SK-N-SH treated with all-trans-retinoic acid at 6 μM for 48 hours (cell line): ENCODE results near the gene CENPP.

Experiments used
- SNAI2 ChIP-seq: fragments of 250-450 bp; sonication (Bioruptor Pico); IDR thresholded peaks from 2 replicates; pipeline ENCODE4 v1.5.0; 2020; ENCODE audit warnings: mild to moderate bottlenecking, moderate library complexity
- ZFP3 ChIP-seq: fragments of 250-450 bp; sonication (Bioruptor Pico); IDR thresholded peaks from 2 replicates; pipeline ENCODE4 v1.5.0; 2020; ENCODE audit warnings: mild to moderate bottlenecking, moderate library complexity
- ZFP30 ChIP-seq: fragments of 450-650 bp; formaldehyde crosslinking; IDR thresholded peaks from 2 replicates; pipeline ENCODE4 v1.5.0; 2022; ENCODE audit warnings: mild to moderate bottlenecking, moderate library complexity

- TF ChIP-seq ZFP30 (CRISPR knock-in tag) (no peak), ZFP3 (CRISPR knock-in tag) (no peak), SNAI2 (CRISPR knock-in tag) (no peak)
These were observed 106.6 kb downstream of the CENPP start for GRCh38 chr9:92432350-92432749.
